Breast epithelium (tissue), 4 donors: Measurements from ENCODE around the gene TEAD1. TPM values are rescaled to one million over a fixed set of nuclear protein-coding genes. Genes with fewer than 3 reads are reported as not detected.

Experiments used
- DNase-seq, 2 donors: peaks; one replicate each; pipeline ENCODE4 v3.0.0-alpha.2; 2019; ENCODE audit warnings: low spot score in 2 of 2
- H3K27ac ChIP-seq, 2 donors: fragments of 200-600 bp; sonication (generic) in 1 of 2; one replicate each; pipeline ENCODE4 v1.5.1; 2016 to 2019; ENCODE audit warnings: mild to moderate bottlenecking in 1 of 2
- H3K27me3 ChIP-seq, 2 donors: fragments of 200-600 bp; sonication (generic) in 1 of 2; one replicate each; pipeline versions ENCODE4 v1.5.1 to v1.6.0; 2017 to 2019; ENCODE audit warnings: control low read depth in 1 of 2, mild to moderate bottlenecking in 1 of 2
- H3K36me3 ChIP-seq: fragments of 200-600 bp; one replicate; pipeline ENCODE4 v1.5.1; 2019
- H3K4me1 ChIP-seq, 2 donors: fragments of 200-600 bp; sonication (generic); one replicate each; pipeline ENCODE4 v1.5.1; 2016 to 2019; ENCODE audit warnings: control low read depth in 1 of 2
- H3K4me3 ChIP-seq, 3 donors: fragments of 200-600 bp; sonication (generic); 1 replicate in 2 of 3; 2 replicates in 1 of 3; pipeline ENCODE4 v1.5.1; 2016 to 2019; ENCODE audit warnings: mild to moderate bottlenecking in 3 of 3, moderate library complexity in 2 of 3
- H3K9me3 ChIP-seq, 2 donors: fragments of 200-600 bp; sonication (generic) in 1 of 2; one replicate each; pipeline ENCODE4 v1.5.1; 2016 to 2019; ENCODE audit warnings: control low read depth in 1 of 2
- POLR2A ChIP-seq: fragments of 450-650 bp; IDR thresholded peaks from one replicate; pipeline ENCODE4 v1.6.1; 2016; ENCODE audit warnings: antibody characterized with exemption, mild to moderate bottlenecking, moderate library complexity
- POLR2AphosphoS5 ChIP-seq, 3 donors: sonication (generic); formaldehyde crosslinking; IDR thresholded peaks; one replicate each; pipeline ENCODE4 v1.6.1; 2017; ENCODE audit warnings: antibody characterized with exemption in 3 of 3
- intact Hi-C: fragments of 100-400 bp; cut with DNase I; formaldehyde crosslinking; loops from one replicate; pipeline ENCODE4 v1.15.1; 2023; ENCODE audit warnings: low total_unique reads
- total RNA-seq, 3 donors: library from RNA; depleted of rRNA; stranded (reverse); fragments of >200 nt; gene quantifications; one replicate each; pipeline ENCODE4 v1.1.0, GENCODE V29; 2016
- TF ChIP-seq, protein P1 (sequence below), 3 donors: fragments of 450-650 bp; IDR thresholded peaks; one replicate each; pipeline ENCODE4 v1.5.1; 2016 to 2017; ENCODE audit warnings: antibody characterized with exemption in 3 of 3, mild to moderate bottlenecking in 3 of 3, moderate library complexity in 3 of 3

TEAD1 gene
- total RNA-seq, 3 donors from 2014 or later, result 67.8 to 110 (median 80.1) TPM

DNA sequence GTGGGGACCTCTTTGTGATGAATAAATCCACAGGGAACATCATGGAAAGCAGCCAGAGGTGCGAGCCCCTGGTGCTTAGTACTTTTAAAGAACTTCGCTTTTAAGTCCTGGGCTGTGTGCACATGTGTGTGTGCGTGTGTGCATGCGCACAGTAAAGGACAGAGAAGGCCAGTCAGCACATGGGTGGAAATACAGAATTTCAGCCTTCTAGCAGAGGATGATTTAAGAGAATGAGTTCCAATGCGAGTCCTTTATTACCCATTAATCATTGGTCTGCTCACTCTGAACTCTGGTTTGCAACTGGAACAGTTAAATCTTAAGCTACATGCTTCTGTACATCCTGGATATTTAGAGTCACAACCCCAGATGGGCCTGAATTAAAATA is 18.9 kb downstream of the TEAD1 start:
- Histone ChIP-seq H3K27ac (peak overlapping the region; percentile 95 to 96), H3K4me3 (peak overlapping the region in 1 of 3 donors; percentile 54), H3K4me1 (peaks cover 0 to 26% of the 10 kb centered on the region in 2 donors), H3K9me3 (no peaks in the 10 kb centered on the region), H3K27me3 (no peaks in the 10 kb centered on the region), H3K36me3 (no peaks in the 10 kb centered on the region)
- no peak for DNase-seq
- TF ChIP-seq, protein P1, sequence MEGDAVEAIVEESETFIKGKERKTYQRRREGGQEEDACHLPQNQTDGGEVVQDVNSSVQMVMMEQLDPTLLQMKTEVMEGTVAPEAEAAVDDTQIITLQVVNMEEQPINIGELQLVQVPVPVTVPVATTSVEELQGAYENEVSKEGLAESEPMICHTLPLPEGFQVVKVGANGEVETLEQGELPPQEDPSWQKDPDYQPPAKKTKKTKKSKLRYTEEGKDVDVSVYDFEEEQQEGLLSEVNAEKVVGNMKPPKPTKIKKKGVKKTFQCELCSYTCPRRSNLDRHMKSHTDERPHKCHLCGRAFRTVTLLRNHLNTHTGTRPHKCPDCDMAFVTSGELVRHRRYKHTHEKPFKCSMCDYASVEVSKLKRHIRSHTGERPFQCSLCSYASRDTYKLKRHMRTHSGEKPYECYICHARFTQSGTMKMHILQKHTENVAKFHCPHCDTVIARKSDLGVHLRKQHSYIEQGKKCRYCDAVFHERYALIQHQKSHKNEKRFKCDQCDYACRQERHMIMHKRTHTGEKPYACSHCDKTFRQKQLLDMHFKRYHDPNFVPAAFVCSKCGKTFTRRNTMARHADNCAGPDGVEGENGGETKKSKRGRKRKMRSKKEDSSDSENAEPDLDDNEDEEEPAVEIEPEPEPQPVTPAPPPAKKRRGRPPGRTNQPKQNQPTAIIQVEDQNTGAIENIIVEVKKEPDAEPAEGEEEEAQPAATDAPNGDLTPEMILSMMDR (IDR thresholded peaks at IDR 0.05), result no peak
- TF ChIP-seq POLR2AphosphoS5 (IDR thresholded peaks at IDR 0.05), result no peak
- TF ChIP-seq POLR2A, result no peak
- intact Hi-C loops, result no loop called here

DNA sequence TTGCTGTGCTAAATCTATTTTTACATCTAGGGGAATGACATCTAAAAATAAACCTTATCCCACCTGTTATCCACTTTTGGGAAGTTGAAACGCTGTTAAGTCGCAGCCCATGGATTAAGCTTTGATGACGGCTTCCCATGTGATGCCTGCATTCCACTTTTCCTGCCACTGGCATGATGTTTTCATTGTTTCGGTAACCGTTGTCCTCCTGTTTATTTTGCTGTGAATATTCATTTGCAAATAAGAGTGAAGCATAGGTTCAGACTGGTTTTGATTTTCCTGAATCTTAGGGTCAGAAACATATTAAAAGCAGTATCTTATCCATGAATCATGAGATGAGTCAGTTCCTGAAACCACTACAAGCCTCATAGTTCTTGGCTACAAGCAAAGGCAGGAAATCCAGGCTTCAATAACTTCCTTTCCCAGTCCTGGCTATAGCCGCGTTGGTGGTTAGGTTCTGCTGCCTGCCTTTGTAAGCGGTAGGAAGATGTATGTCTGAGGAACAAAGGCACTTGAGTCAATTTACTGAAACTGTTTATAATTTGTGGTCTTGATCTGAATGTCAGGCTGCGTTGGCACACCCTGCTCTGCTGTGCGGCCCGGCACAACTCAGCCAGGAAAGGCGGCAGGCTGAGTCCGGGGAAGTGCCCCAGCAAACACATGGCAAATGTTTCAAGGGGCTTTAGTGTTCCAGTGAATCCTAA is 19.4 kb downstream of the TEAD1 start:
- DNase-seq, result peak in 1 of 2 donors; percentile 63
- peaks cover 0 to 26% of the 10 kb centered on the region in 2 donors for H3K4me1 ChIP-seq
- H3K36me3 ChIP-seq, result no peaks in the 10 kb centered on the region
- intact Hi-C loops, result no loop called here
- no peaks in the 10 kb centered on the region for H3K27me3 ChIP-seq
- H3K4me3 ChIP-seq, result peak overlapping the region; percentile 8 to 54 (median 30)
- H3K27ac ChIP-seq, result peak overlapping the region; percentile 95 to 96
- no peaks in the 10 kb centered on the region for H3K9me3 ChIP-seq
- TF ChIP-seq POLR2A (no peak), POLR2AphosphoS5 (IDR thresholded peaks at IDR 0.05) (peak; percentile 46 to 60 (median 56))

DNA sequence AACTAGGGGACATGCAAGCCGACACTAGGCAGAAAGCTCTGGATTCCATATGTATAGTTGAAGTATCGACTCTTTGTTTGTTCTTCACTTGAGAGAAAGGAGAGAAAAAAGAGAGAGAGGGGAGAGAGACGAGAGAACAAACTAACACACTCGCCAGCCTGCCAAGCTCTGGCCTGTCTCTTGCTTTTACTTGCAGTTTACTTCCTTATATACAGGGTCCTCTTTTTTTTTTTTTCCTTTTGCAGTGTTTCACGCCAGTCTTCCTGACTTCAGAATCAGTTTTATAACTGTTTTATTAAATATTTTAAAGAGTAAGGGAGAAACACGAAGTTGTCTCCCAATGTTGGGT is 19.9 kb downstream of the TEAD1 start:
- H3K4me1 ChIP-seq, result peaks cover 0 to 26% of the 10 kb centered on the region in 2 donors
- H3K27ac ChIP-seq, result peak overlapping the region; percentile 95 to 96

DNA sequence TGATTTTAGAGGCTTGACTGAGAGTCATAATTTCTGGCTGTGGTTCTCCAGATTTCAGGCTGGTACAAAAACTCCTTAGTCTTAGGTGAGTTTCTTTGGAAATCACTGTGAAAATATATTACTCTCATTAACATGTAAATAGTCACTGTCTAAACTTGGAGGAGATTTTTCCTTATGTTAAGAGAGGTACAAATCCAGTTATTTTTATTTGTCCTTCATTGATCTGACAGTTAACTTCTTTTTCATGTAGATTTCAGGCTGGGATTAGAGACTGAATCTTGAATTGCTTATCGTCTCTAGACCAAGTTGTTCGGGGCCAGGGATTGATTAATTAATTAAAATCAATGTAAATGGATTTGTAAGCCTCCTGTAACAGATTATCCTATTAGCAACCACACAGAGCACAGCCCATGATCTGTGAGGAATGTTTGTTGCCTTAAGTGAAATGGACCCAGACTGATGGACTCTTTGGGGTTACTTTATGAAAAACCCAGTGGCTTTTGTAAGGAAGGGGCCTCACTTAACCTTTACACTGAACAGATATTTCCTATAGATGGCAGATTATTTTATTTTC is 21.1 kb downstream of the TEAD1 start:
- intact Hi-C loops, result no loop called here
- TF ChIP-seq, protein P1 (IDR thresholded peaks at IDR 0.05), result no peak
- TF ChIP-seq POLR2A, result no peak
- no peak for TF ChIP-seq POLR2AphosphoS5 (IDR thresholded peaks at IDR 0.05)
- no peak for DNase-seq
- Histone ChIP-seq H3K9me3 (no peaks in the 10 kb centered on the region), H3K4me3 (no peak overlapping the region), H3K36me3 (no peaks in the 10 kb centered on the region), H3K27me3 (no peaks in the 10 kb centered on the region), H3K27ac (peak overlapping the region; percentile 95 to 96), H3K4me1 (peaks cover 0 to 26% of the 10 kb centered on the region in 2 donors)

More for the DNA sequence above, 19.9 kb downstream of the TEAD1 start:
- Histone ChIP-seq H3K4me3 (peak overlapping the region; percentile 8 to 54 (median 30)), H3K36me3 (no peaks in the 10 kb centered on the region), H3K27me3 (no peaks in the 10 kb centered on the region), H3K9me3 (no peaks in the 10 kb centered on the region)
- DNase-seq, result no peak
- intact Hi-C loops, result no loop called here
- TF ChIP-seq POLR2A, result no peak
- TF ChIP-seq, protein P1 (IDR thresholded peaks at IDR 0.05), result no peak
- TF ChIP-seq POLR2AphosphoS5 (IDR thresholded peaks at IDR 0.05), result no peak

DNA sequence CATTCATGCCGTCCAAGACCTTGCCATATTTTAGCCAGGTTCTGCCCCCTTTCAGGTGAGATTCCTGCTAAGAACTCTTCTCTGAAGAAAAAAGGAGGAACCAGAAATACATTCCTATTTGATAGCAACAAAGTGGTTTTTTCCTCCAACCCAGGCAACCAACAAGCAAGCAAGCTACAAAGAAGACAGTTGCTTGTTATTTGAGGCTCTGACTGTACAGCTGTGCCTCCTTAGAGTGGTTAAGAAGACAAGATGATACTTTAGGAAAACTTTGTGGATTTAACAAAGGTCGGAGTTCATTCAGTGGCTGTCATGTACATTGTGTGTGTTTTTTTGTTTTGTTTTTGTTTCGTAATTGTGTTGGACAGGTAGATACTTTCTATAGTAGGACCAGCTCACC is 21.7 kb downstream of the TEAD1 start:
- Histone ChIP-seq H3K27ac (peak overlapping the region; percentile 95 to 96), H3K27me3 (no peaks in the 10 kb centered on the region), H3K9me3 (no peaks in the 10 kb centered on the region), H3K4me1 (peaks cover 0 to 26% of the 10 kb centered on the region in 2 donors), H3K36me3 (no peaks in the 10 kb centered on the region), H3K4me3 (no peak overlapping the region)
- TF ChIP-seq, protein P1 (IDR thresholded peaks at IDR 0.05), result no peak
- TF ChIP-seq POLR2AphosphoS5 (IDR thresholded peaks at IDR 0.05), result no peak
- no peak for TF ChIP-seq POLR2A
- intact Hi-C loops, result no loop called here
- DNase-seq, result no peak
